ENCODE measurements around the gene TMEM175.

The TMEM175 gene

GRCh38 chr4:1003271-1004070 is 71.2 kb downstream of the TMEM175 start:
- no peak for DNase-seq

- DNase-seq: no peak
Observed at GRCh38 chr4:1004071-1004418, 71.8 kb downstream of the TMEM175 start.

- no peak for DNase-seq
Observed at GRCh38 chr4:1004557-1005485, 72.6 kb downstream of the TMEM175 start.

- DNase-seq: no peak
Observed at GRCh38 chr4:1006856-1007255, 74.6 kb downstream of the TMEM175 start.
